ENCODE results near the gene ALOX12B. TPM values are rescaled to one million over a fixed set of nuclear protein-coding genes. Genes with fewer than 3 reads are reported as not detected.

ALOX12B gene
- total and polyA plus RNA-seq, 2 donors = 0.42 to 5.0 TPM

- no peaks in the 10 kb centered on the region for H3K4me1 ChIP-seq (ENCODE audit: control insufficient read depth in 2 of 2, insufficient read depth in 2 of 2, low read length in 2 of 2)
- peaks cover 22 to 52% of the 10 kb centered on the region in 2 donors for H3K27me3 ChIP-seq (ENCODE audit: control insufficient read depth in 2 of 2, insufficient read depth in 1 of 2, low read length in 1 of 2)
- no peak overlapping the region for H3K27ac ChIP-seq (ENCODE audit: low read depth in 1 of 2, low read length in 1 of 2)
- H3K9me3 ChIP-seq (ENCODE audit: control insufficient read depth in 2 of 2, insufficient read depth in 1 of 2, low read length in 1 of 2) = no peaks in the 10 kb centered on the region
- H3K36me3 ChIP-seq (ENCODE audit: control insufficient read depth in 2 of 2, insufficient read depth in 2 of 2, low read length in 1 of 2) = no peaks in the 10 kb centered on the region
- H3K4me3 ChIP-seq (ENCODE audit: low read length in 2 of 2) = no peak overlapping the region
- 44% methylated on average over 14 of the region's 14 CpGs for whole genome bisulfite sequencing
- peak in 1 of 9 donors; percentile 31 for DNase-seq (ENCODE audit: low read depth in 6 of 9, low spot score in 9 of 9)
Observed at GRCh38 chr17:8056232-8056975, 31.1 kb downstream of the ALOX12B start.

- H3K4me1 ChIP-seq (ENCODE audit: control insufficient read depth in 2 of 2, insufficient read depth in 2 of 2, low read length in 2 of 2) = no peaks in the 10 kb centered on the region
- no peaks in the 10 kb centered on the region for H3K9me3 ChIP-seq (ENCODE audit: control insufficient read depth in 2 of 2, insufficient read depth in 1 of 2, low read length in 1 of 2)
- DNase-seq (ENCODE audit: low read depth in 6 of 9, low spot score in 9 of 9) = no peak
- H3K4me3 ChIP-seq (ENCODE audit: low read length in 2 of 2) = no peak overlapping the region
- H3K27ac ChIP-seq (ENCODE audit: low read depth in 1 of 2, low read length in 1 of 2) = no peak overlapping the region
- H3K27me3 ChIP-seq (ENCODE audit: control insufficient read depth in 2 of 2, insufficient read depth in 1 of 2, low read length in 1 of 2) = peaks cover 17 to 47% of the 10 kb centered on the region in 2 donors
- H3K36me3 ChIP-seq (ENCODE audit: control insufficient read depth in 2 of 2, insufficient read depth in 2 of 2, low read length in 1 of 2) = no peaks in the 10 kb centered on the region
- 89% methylated on average over 3 of the region's 3 CpGs for WGBS
Observed at GRCh38 chr17:8055851-8056231, 31.7 kb downstream of the ALOX12B start.

- peaks cover 6 to 26% of the 10 kb centered on the region in 2 donors for H3K27me3 ChIP-seq (ENCODE audit: control insufficient read depth in 2 of 2, insufficient read depth in 1 of 2, low read length in 1 of 2)
- H3K4me3 ChIP-seq (ENCODE audit: low read length in 2 of 2) = no peak overlapping the region
- no peaks in the 10 kb centered on the region for H3K36me3 ChIP-seq (ENCODE audit: control insufficient read depth in 2 of 2, insufficient read depth in 2 of 2, low read length in 1 of 2)
- H3K27ac ChIP-seq (ENCODE audit: low read depth in 1 of 2, low read length in 1 of 2) = no peak overlapping the region
- WGBS = 96% methylated on average over 7 of the region's 7 CpGs
- no peak for DNase-seq (ENCODE audit: low read depth in 6 of 9, low spot score in 9 of 9)
- no peaks in the 10 kb centered on the region for H3K4me1 ChIP-seq (ENCODE audit: control insufficient read depth in 2 of 2, insufficient read depth in 2 of 2, low read length in 2 of 2)
- no peaks in the 10 kb centered on the region for H3K9me3 ChIP-seq (ENCODE audit: control insufficient read depth in 2 of 2, insufficient read depth in 1 of 2, low read length in 1 of 2)
Observed at GRCh38 chr17:8053600-8053999, 33.9 kb downstream of the ALOX12B start.

DNA sequence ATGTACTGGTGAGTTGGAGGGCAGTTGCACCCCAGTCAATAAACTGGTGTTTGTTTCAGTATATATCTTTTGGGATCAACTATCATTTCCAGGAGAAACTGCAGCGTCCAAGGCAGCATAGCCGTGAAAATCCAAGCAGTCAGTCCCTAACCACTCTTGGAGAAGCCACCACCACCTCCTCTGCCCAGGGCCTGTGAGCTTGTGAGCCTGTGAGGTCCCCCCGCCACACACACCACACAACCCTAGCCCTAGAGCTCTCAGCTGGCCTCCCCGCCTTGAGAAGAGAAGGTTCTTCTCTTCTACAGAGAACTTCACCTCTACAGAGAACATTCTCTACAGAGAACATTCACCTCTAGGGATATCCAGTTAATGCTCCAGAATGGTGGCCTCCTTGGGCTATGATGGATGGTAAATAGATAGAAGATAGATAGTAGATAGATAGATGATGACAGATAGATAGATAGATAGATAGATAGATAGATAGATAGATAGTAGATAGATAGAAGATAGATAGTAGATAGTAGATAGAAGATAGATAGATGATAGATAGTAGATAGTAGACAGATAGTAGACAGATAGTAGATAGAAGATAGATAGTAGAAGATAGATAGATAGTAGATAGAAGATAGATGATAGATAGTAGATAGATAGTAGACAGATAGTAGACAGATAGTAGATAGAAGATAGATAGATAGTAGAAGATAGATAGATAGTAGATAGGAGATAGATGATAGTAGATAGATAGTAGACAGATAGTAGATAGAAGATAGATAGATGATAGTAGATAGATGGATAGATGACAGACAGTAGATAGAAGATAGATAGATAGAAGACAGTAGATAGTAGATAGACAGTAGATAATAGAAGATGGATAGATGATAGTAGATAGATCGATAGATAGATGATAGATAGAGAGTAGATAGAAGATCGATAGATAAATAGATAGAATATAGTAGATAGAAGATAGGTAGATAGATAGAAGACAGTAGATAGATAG lies 35.0 kb downstream of the ALOX12B start:
- Histone ChIP-seq H3K36me3 (ENCODE audit: control insufficient read depth in 2 of 2, insufficient read depth in 2 of 2, low read length in 1 of 2) (no peaks in the 10 kb centered on the region), H3K9me3 (ENCODE audit: control insufficient read depth in 2 of 2, insufficient read depth in 1 of 2, low read length in 1 of 2) (no peaks in the 10 kb centered on the region), H3K27me3 (ENCODE audit: control insufficient read depth in 2 of 2, insufficient read depth in 1 of 2, low read length in 1 of 2) (peaks cover 2 to 17% of the 10 kb centered on the region in 2 donors), H3K27ac (ENCODE audit: low read depth in 1 of 2, low read length in 1 of 2) (no peak overlapping the region), H3K4me3 (ENCODE audit: low read length in 2 of 2) (no peak overlapping the region), H3K4me1 (ENCODE audit: control insufficient read depth in 2 of 2, insufficient read depth in 2 of 2, low read length in 2 of 2) (no peaks in the 10 kb centered on the region)
- no peak for DNase-seq (ENCODE audit: low read depth in 6 of 9, low spot score in 9 of 9)
- WGBS = 96% methylated on average over 6 of the region's 6 CpGs

DNA sequence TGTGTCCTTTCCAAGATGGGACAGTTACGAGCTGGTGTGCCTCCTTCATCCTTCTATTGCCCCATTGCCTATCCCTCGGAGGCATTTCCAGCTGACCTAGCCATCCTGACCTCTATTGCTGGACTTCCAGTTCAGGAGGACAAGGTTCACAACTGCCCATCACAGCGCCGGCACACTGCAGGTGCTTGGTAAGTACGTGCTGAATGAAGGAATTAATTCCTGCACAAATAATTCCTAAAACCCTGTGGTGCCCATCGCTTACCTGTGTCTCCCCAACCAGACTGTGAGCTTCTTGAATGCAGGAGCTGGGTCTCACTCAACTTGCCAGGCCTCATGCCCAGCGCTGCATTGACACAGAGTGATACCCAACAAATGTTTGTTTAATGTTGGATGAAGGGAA lies 35.7 kb downstream of the ALOX12B start:
- DNase-seq (ENCODE audit: low read depth in 6 of 9, low spot score in 9 of 9) = no peak

GRCh38 chr17:8048736-8049135 lies 38.8 kb downstream of the ALOX12B start:
- WGBS = 96% methylated on average over 8 of the region's 8 CpGs
- H3K36me3 ChIP-seq (ENCODE audit: control insufficient read depth in 2 of 2, insufficient read depth in 2 of 2, low read length in 1 of 2) = no peaks in the 10 kb centered on the region
- no peak overlapping the region for H3K4me3 ChIP-seq (ENCODE audit: low read length in 2 of 2)
- H3K4me1 ChIP-seq (ENCODE audit: control insufficient read depth in 2 of 2, insufficient read depth in 2 of 2, low read length in 2 of 2) = no peaks in the 10 kb centered on the region
- DNase-seq (ENCODE audit: low read depth in 6 of 9, low spot score in 9 of 9) = no peak
- H3K27ac ChIP-seq (ENCODE audit: low read depth in 1 of 2, low read length in 1 of 2) = no peak overlapping the region
- no peaks in the 10 kb centered on the region for H3K9me3 ChIP-seq (ENCODE audit: control insufficient read depth in 2 of 2, insufficient read depth in 1 of 2, low read length in 1 of 2)
- H3K27me3 ChIP-seq (ENCODE audit: control insufficient read depth in 2 of 2, insufficient read depth in 1 of 2, low read length in 1 of 2) = peaks cover 0 to 4% of the 10 kb centered on the region in 2 donors

More for the DNA sequence above, 35.7 kb downstream of the ALOX12B start:
- 96% methylated on average over 7 of the region's 7 CpGs for WGBS
- Histone ChIP-seq H3K4me3 (ENCODE audit: low read length in 2 of 2) (no peak overlapping the region), H3K27me3 (ENCODE audit: control insufficient read depth in 2 of 2, insufficient read depth in 1 of 2, low read length in 1 of 2) (peaks cover under 1 to 10% of the 10 kb centered on the region in 2 donors), H3K27ac (ENCODE audit: low read depth in 1 of 2, low read length in 1 of 2) (no peak overlapping the region), H3K36me3 (ENCODE audit: control insufficient read depth in 2 of 2, insufficient read depth in 2 of 2, low read length in 1 of 2) (no peaks in the 10 kb centered on the region), H3K9me3 (ENCODE audit: control insufficient read depth in 2 of 2, insufficient read depth in 1 of 2, low read length in 1 of 2) (no peaks in the 10 kb centered on the region), H3K4me1 (ENCODE audit: control insufficient read depth in 2 of 2, insufficient read depth in 2 of 2, low read length in 2 of 2) (no peaks in the 10 kb centered on the region)

- no peak for DNase-seq (ENCODE audit: low read depth in 6 of 9, low spot score in 9 of 9)
- Histone ChIP-seq H3K36me3 (ENCODE audit: control insufficient read depth in 2 of 2, insufficient read depth in 2 of 2, low read length in 1 of 2) (no peaks in the 10 kb centered on the region), H3K4me3 (ENCODE audit: low read length in 2 of 2) (no peak overlapping the region), H3K9me3 (ENCODE audit: control insufficient read depth in 2 of 2, insufficient read depth in 1 of 2, low read length in 1 of 2) (no peaks in the 10 kb centered on the region), H3K27ac (ENCODE audit: low read depth in 1 of 2, low read length in 1 of 2) (no peak overlapping the region), H3K4me1 (ENCODE audit: control insufficient read depth in 2 of 2, insufficient read depth in 2 of 2, low read length in 2 of 2) (no peaks in the 10 kb centered on the region), H3K27me3 (ENCODE audit: control insufficient read depth in 2 of 2, insufficient read depth in 1 of 2, low read length in 1 of 2) (peaks cover 0 to 4% of the 10 kb centered on the region in 2 donors)
- WGBS = 97% methylated on average over 12 of the region's 12 CpGs
Observed at GRCh38 chr17:8048236-8048635, 39.3 kb downstream of the ALOX12B start.

DNA sequence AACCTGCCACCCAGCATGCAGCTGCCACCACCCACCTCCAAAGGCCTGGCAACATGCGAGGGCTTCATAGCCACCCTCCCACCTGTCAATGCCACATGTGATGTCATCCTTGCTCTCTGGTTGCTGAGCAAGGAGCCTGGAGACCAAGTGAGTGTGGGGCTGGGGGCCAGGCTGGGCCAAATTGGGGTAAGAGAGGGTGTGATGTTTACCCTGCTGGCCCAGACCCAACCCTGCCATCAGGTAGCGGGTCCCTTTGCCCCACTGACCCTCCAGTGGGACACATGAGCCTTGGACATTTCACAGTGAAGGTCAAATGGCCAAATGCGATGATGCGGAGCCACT lies 39.8 kb downstream of the ALOX12B start:
- H3K36me3 ChIP-seq (ENCODE audit: control insufficient read depth in 2 of 2, insufficient read depth in 2 of 2, low read length in 1 of 2) = no peaks in the 10 kb centered on the region
- WGBS = 98% methylated on average over 4 of the region's 4 CpGs
- DNase-seq (ENCODE audit: low read depth in 6 of 9, low spot score in 9 of 9) = no peak

More for the DNA sequence above, 39.8 kb downstream of the ALOX12B start:
- Histone ChIP-seq H3K4me1 (ENCODE audit: control insufficient read depth in 2 of 2, insufficient read depth in 2 of 2, low read length in 2 of 2) (no peaks in the 10 kb centered on the region), H3K4me3 (ENCODE audit: low read length in 2 of 2) (no peak overlapping the region), H3K27me3 (ENCODE audit: control insufficient read depth in 2 of 2, insufficient read depth in 1 of 2, low read length in 1 of 2) (peaks cover 0 to 4% of the 10 kb centered on the region in 2 donors), H3K27ac (ENCODE audit: low read depth in 1 of 2, low read length in 1 of 2) (no peak overlapping the region), H3K9me3 (ENCODE audit: control insufficient read depth in 2 of 2, insufficient read depth in 1 of 2, low read length in 1 of 2) (no peaks in the 10 kb centered on the region)

All from thymus (tissue), 11 donors.